ENCODE results near the gene PKHD1. TPM values are rescaled to one million over a fixed set of nuclear protein-coding genes. Genes with fewer than 3 reads are reported as not detected.

Gene PKHD1, protein sequence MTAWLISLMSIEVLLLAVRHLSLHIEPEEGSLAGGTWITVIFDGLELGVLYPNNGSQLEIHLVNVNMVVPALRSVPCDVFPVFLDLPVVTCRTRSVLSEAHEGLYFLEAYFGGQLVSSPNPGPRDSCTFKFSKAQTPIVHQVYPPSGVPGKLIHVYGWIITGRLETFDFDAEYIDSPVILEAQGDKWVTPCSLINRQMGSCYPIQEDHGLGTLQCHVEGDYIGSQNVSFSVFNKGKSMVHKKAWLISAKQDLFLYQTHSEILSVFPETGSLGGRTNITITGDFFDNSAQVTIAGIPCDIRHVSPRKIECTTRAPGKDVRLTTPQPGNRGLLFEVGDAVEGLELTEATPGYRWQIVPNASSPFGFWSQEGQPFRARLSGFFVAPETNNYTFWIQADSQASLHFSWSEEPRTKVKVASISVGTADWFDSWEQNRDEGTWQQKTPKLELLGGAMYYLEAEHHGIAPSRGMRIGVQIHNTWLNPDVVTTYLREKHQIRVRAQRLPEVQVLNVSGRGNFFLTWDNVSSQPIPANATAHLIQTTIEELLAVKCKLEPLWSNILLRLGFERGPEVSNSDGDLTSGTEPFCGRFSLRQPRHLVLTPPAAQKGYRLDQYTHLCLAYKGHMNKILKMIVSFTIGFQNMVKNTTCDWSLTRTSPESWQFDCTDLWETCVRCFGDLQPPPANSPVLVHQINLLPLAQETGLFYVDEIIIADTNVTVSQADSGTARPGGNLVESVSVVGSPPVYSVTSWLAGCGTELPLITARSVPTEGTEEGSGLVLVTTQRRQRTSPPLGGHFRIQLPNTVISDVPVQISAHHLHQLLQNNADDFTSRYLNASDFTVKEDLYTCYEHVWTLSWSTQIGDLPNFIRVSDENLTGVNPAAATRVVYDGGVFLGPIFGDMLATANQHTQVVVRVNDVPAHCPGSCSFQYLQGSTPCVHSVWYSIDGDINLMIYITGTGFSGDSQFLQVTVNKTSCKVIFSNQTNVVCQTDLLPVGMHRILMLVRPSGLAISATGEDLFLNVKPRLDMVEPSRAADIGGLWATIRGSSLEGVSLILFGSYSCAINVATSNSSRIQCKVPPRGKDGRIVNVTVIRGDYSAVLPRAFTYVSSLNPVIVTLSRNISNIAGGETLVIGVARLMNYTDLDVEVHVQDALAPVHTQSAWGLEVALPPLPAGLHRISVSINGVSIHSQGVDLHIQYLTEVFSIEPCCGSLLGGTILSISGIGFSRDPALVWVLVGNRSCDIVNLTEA (N-terminal part only)
- total RNA-seq = not detected in 2 replicates

DNA sequence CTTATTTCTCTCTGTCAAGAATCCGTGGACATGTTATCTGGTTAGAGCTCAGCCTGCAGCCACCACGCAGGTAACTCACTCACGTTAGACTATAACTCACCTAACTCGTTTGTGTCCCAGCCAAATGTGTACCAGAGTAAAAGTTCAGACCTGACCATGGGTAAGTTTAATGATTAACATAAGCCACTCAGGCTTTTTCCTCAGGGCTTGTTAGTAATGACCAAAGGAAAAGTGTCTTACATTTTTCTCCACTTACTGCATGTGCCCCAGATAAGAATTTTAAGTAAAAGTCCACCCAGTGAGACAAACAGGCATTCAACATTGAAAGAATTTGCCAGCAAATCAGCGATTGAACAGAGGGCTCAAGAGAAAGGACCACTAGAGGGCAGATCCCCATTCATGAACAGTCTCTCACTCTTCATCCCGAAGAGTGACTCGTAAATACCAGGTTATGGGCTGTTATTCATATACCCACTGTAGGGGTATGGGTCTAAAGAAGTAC lies at the start of gene PKHD1:
Gene PKHD1, minus strand, starts transcription at position 116 of the 502 bp plus-strand sequence. CDS start 2,680 bp downstream, outside the sequence.

Other genes starting within 250 kb of the PKHD1 start
- not detected in 2 replicates for gene IL17A, start 98.8 kb upstream of the PKHD1 start, total RNA-seq
- not detected in 2 replicates for gene IL17F, start 156.9 kb upstream of the PKHD1 start, total RNA-seq
- gene MCM3, start 197.1 kb upstream of the PKHD1 start, total RNA-seq = 80.6 and 109 TPM in 2 replicates

Measured in epithelial cell of umbilical artery (primary cell).